ENCODE results near the gene WDR81.

Gene WDR81

GRCh38 chr17:1713160-1713877, 11.2 kb upstream of the WDR81 start:
- no peak for DNase-seq (ENCODE audit: low read depth)

GRCh38 chr17:1713878-1714426, 10.6 kb upstream of the WDR81 start:
- no peak for DNase-seq (ENCODE audit: low read depth)

GRCh38 chr17:1714427-1714979, 10.0 kb upstream of the WDR81 start:
- peak; percentile 98 for DNase-seq (ENCODE audit: low read depth)

GRCh38 chr17:1714980-1715802, 9.3 kb upstream of the WDR81 start:
- DNase-seq (ENCODE audit: low read depth), result peak; percentile 87

GRCh38 chr17:1715803-1716075, 8.8 kb upstream of the WDR81 start:
- DNase-seq (ENCODE audit: low read depth), result no peak

GRCh38 chr17:1716076-1716911, 8.2 kb upstream of the WDR81 start:
- peak; percentile 100 for DNase-seq (ENCODE audit: low read depth)

- peak; percentile 99 for DNase-seq (ENCODE audit: low read depth)
Observed at GRCh38 chr17:1716912-1717695, 7.4 kb upstream of the WDR81 start.

GRCh38 chr17:1718362-1719165, 5.9 kb upstream of the WDR81 start:
- no peak for DNase-seq (ENCODE audit: low read depth)

GRCh38 chr17:1720856-1721386, 3.6 kb upstream of the WDR81 start:
- DNase-seq (ENCODE audit: low read depth), result no peak

- peak; percentile 72 for DNase-seq (ENCODE audit: low read depth)
Observed at GRCh38 chr17:1722022-1722421, 2.5 kb upstream of the WDR81 start.

GRCh38 chr17:1724869-1725641, 551 bp downstream of the WDR81 start:
- DNase-seq (ENCODE audit: low read depth), result no peak

GRCh38 chr17:1725642-1726511, 1.4 kb downstream of the WDR81 start:
- DNase-seq (ENCODE audit: low read depth), result no peak

- no peak for DNase-seq (ENCODE audit: low read depth)
Observed at GRCh38 chr17:1726626-1727257, 2.2 kb downstream of the WDR81 start.

- DNase-seq (ENCODE audit: low read depth), result no peak
Observed at GRCh38 chr17:1727258-1727789, 2.8 kb downstream of the WDR81 start.

GRCh38 chr17:1727876-1728630, 3.5 kb downstream of the WDR81 start:
- DNase-seq (ENCODE audit: low read depth), result no peak

GRCh38 chr17:1729966-1730325, 5.4 kb downstream of the WDR81 start:
- no peak for DNase-seq (ENCODE audit: low read depth)

Data from GM04504 (cell line).